Hepatocyte (in vitro differentiated cells): ENCODE data around the gene S100PBP.

Experiments
- CTCF ChIP-seq: fragments of 200-600 bp; sonication (generic); IDR thresholded peaks from 2 replicates; pipeline ENCODE4 v1.5.1; 2016; ENCODE audit warnings: antibody characterized with exemption, mild to moderate bottlenecking; ENCODE audit not compliant: poor library complexity
- EZH2phosphoT487 ChIP-seq: fragments of 200-600 bp; sonication (generic); IDR thresholded peaks from one replicate; pipeline ENCODE4 v1.6.1; 2018; ENCODE audit warnings: antibody characterized with exemption, mild to moderate bottlenecking, low read depth, moderate library complexity; ENCODE audit not compliant: unreplicated experiment, severe bottlenecking

GRCh38 chr1:32888134-32888533 lies 70.7 kb downstream of the S100PBP start:
- no peak for TF ChIP-seq CTCF
- TF ChIP-seq EZH2phosphoT487: no peak
